ENCODE data around the gene GCLC.

The GCLC gene

DNA sequence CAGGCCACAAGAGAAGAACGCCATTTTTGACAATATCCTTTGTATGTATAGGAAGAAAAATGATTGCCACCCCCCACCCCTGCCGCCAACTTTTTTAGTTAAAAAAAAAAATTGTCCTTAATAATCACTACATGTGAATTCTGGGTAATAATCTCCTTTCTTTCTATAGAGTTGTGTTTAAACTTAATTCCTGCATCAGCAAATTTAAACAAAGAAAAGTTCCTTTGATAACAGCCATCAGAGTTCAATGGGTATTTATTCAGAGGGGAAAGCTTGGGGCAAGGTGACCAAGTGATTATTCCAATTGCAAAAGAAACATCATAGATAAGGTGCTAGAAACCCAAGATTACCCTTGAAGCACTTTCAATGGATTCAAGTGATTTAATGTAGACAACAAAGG lies 47.0 kb downstream of the GCLC start:
- Histone ChIP-seq H3K27ac (ENCODE audit: insufficient read depth in 1 of 2, low read depth in 1 of 2, low read length in 2 of 2, poor library complexity in 1 of 2, severe bottlenecking in 2 of 2) (no peak overlapping the region), H3K4me1 (ENCODE audit: control extremely low read depth in 1 of 4, control insufficient read depth in 4 of 4, insufficient read depth in 4 of 4, low read length in 3 of 4) (peaks cover 0 to 6% (median 2%) of the 10 kb centered on the region in 4 experiments), H3K27me3 (replicated peaks in 2 of 5; ENCODE audit: control insufficient read depth in 4 of 5, insufficient read depth in 5 of 5, low read length in 4 of 5) (no peaks in the 10 kb centered on the region), H3K4me3 (ENCODE audit: control insufficient read depth in 1 of 7, extremely low read depth in 1 of 7, insufficient read depth in 4 of 7, low read depth in 2 of 7, low read length in 6 of 7) (no peak overlapping the region), H3K36me3 (ENCODE audit: control insufficient read depth in 4 of 4, insufficient read depth in 4 of 4, low read length in 3 of 4) (peaks cover 11 to 39% (median 23%) of the 10 kb centered on the region in 4 experiments), H3K9me3 (ENCODE audit: control extremely low read depth in 1 of 5, control insufficient read depth in 4 of 5, insufficient read depth in 2 of 5, low read depth in 1 of 5, low read length in 4 of 5) (no peaks in the 10 kb centered on the region)
- ChIA-PET CTCF (interaction anchor here (1.1 to 7.3 kb wide), 5 partner anchors 153 to 237 kb away, joined by 3 to 107 read pairs (median 52); no protein-coding TSS in a partner anchor), POLR2A (no interaction called here)
- DNase-seq: no peak
- WGBS (ENCODE audit: insufficient coverage): no CpG with 5 or more reads among the region's 2 CpGs

DNA sequence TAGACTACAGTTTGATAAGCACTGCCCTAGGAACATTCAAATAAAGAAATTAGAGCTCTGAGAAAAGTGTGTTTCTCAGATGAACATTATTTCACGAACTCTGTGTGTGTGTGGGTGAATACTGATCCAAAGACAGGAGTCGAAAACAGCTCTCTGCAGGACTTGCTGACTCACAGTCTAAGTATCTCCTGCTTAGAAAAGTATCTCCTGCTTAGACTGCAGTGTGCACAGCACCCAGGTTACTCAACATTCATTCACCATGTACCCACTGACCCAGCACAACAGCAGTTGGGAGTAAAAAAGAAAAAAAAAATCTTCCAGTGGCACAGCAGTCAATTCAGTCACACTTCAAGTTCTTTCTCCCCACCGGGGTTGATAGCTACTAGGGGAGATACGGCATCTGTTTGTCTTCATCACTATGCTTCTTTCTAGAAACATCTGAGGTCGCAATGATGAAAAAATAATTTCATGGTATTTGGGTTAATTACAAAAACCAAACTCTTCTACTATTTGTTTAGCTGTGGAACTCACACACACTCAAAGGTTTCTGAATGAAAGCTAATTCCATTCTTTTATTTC lies 48.0 kb downstream of the GCLC start:
- 40% methylated on average over 1 of the region's 5 CpGs for WGBS (ENCODE audit: insufficient coverage)
- ChIA-PET POLR2A (interaction anchor here (0.6 to 0.7 kb wide), 3 partner anchors 34 to 758 kb away, joined by 3 to 5 read pairs (median 4); no protein-coding TSS in a partner anchor), CTCF (interaction anchor here (0.6 to 7.3 kb wide), 16 partner anchors 8 to 901 kb away, joined by 3 to 107 read pairs (median 3); no protein-coding TSS in a partner anchor)
- peaks cover 0 to 6% (median 2%) of the 10 kb centered on the region in 4 experiments for H3K4me1 ChIP-seq (ENCODE audit: control extremely low read depth in 1 of 4, control insufficient read depth in 4 of 4, insufficient read depth in 4 of 4, low read length in 3 of 4)
- no peaks in the 10 kb centered on the region for H3K9me3 ChIP-seq (ENCODE audit: control extremely low read depth in 1 of 5, control insufficient read depth in 4 of 5, insufficient read depth in 2 of 5, low read depth in 1 of 5, low read length in 4 of 5)
- DNase-seq: no peak
- no peaks in the 10 kb centered on the region for H3K27me3 ChIP-seq (replicated peaks in 2 of 5; ENCODE audit: control insufficient read depth in 4 of 5, insufficient read depth in 5 of 5, low read length in 4 of 5)
- peaks cover 8 to 33% (median 19%) of the 10 kb centered on the region in 4 experiments for H3K36me3 ChIP-seq (ENCODE audit: control insufficient read depth in 4 of 4, insufficient read depth in 4 of 4, low read length in 3 of 4)
- H3K27ac ChIP-seq (ENCODE audit: insufficient read depth in 1 of 2, low read depth in 1 of 2, low read length in 2 of 2, poor library complexity in 1 of 2, severe bottlenecking in 2 of 2): no peak overlapping the region
- H3K4me3 ChIP-seq (ENCODE audit: control insufficient read depth in 1 of 7, extremely low read depth in 1 of 7, insufficient read depth in 4 of 7, low read depth in 2 of 7, low read length in 6 of 7): no peak overlapping the region

DNA sequence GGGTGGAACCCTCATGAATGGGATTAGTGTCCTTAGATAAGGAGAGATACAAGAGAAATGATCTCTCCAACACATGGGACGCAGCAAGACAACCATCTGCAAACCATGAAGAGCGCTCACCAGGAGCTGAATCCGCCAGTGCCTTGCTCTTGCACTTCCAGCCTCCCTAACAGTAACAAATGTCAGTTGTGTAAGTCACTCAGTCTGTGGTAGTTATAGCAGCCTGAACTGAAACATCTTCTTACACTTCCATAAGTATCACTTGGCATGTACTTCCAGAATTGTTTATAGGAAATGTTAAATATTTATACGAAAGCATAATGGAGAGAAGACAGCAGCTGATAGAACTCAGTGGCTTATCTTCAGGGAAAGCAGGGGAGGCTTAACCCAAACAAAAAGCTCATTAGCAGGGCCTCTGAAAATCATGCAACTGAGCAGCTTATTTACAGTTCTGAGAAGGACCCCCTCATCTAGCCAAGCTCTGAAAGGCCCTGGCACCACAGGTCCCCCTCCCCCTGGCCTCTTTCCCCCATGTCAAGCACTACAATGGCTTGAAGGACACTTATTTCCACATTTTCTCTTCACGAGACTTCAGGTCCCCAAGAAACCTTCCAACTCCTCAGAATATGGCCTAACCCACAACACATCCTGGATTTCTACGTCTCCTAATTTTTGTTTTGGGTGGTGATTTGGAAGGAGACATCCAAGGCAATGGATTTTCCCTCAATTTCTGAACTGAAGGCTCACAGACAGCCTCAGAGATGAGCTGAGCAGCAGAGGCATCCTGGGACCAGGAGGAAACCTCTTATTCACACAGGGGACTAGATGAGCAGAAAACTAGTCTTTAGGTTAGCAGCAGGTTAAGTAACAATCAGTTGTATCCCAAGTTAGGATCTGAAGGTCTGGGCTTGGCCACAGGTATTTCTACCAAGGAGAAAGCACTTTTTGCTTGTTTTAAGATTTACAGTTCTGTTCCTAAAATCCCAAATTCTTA lies 49.1 kb downstream of the GCLC start:
- H3K27me3 ChIP-seq (replicated peaks in 2 of 5; ENCODE audit: control insufficient read depth in 4 of 5, insufficient read depth in 5 of 5, low read length in 4 of 5): no peaks in the 10 kb centered on the region
- CTCF ChIA-PET: interaction anchor here (0.7 to 7.3 kb wide), 13 partner anchors 9 to 327 kb away, joined by 3 to 107 read pairs (median 4); no protein-coding TSS in a partner anchor
- no peak overlapping the region for H3K27ac ChIP-seq (ENCODE audit: insufficient read depth in 1 of 2, low read depth in 1 of 2, low read length in 2 of 2, poor library complexity in 1 of 2, severe bottlenecking in 2 of 2)
- no peaks in the 10 kb centered on the region for H3K9me3 ChIP-seq (ENCODE audit: control extremely low read depth in 1 of 5, control insufficient read depth in 4 of 5, insufficient read depth in 2 of 5, low read depth in 1 of 5, low read length in 4 of 5)
- POLR2A ChIA-PET: no interaction called here
- no peak for DNase-seq
- 100% methylated on average over 2 of the region's 6 CpGs for WGBS (ENCODE audit: insufficient coverage)
- H3K36me3 ChIP-seq (ENCODE audit: control insufficient read depth in 4 of 4, insufficient read depth in 4 of 4, low read length in 3 of 4): peaks cover 8 to 33% (median 19%) of the 10 kb centered on the region in 4 experiments
- H3K4me3 ChIP-seq (ENCODE audit: control insufficient read depth in 1 of 7, extremely low read depth in 1 of 7, insufficient read depth in 4 of 7, low read depth in 2 of 7, low read length in 6 of 7): no peak overlapping the region
- peaks cover 0 to 6% (median 2%) of the 10 kb centered on the region in 4 experiments for H3K4me1 ChIP-seq (ENCODE audit: control extremely low read depth in 1 of 4, control insufficient read depth in 4 of 4, insufficient read depth in 4 of 4, low read length in 3 of 4)

DNA sequence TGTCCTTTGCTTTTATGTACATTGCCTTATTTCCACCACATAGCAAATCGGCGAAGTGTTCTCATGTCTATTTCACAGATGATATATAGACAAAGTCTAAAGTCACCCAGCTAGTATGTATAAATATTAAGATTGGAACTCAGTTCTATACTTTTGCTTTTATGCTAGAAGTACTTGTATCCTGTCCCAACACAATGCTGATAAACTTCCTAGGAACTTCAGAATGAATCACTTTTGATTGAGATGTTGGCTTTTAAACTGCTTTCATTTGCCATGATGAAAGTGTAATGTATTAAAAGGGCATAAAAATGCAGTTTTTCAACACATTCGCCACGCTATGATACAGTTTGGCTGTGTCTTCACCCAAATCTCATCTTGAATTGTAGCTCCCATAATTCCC lies 50.8 kb downstream of the GCLC start:
- POLR2A ChIA-PET: no interaction called here
- no peak for DNase-seq
- Histone ChIP-seq H3K27ac (ENCODE audit: insufficient read depth in 1 of 2, low read depth in 1 of 2, low read length in 2 of 2, poor library complexity in 1 of 2, severe bottlenecking in 2 of 2) (no peak overlapping the region), H3K4me3 (ENCODE audit: control insufficient read depth in 1 of 7, extremely low read depth in 1 of 7, insufficient read depth in 4 of 7, low read depth in 2 of 7, low read length in 6 of 7) (no peak overlapping the region), H3K4me1 (ENCODE audit: control extremely low read depth in 1 of 4, control insufficient read depth in 4 of 4, insufficient read depth in 4 of 4, low read length in 3 of 4) (peaks cover 0 to 6% (median 2%) of the 10 kb centered on the region in 4 experiments), H3K36me3 (ENCODE audit: control insufficient read depth in 4 of 4, insufficient read depth in 4 of 4, low read length in 3 of 4) (peaks cover 3 to 17% (median 10%) of the 10 kb centered on the region in 4 experiments), H3K27me3 (replicated peaks in 2 of 5; ENCODE audit: control insufficient read depth in 4 of 5, insufficient read depth in 5 of 5, low read length in 4 of 5) (no peaks in the 10 kb centered on the region), H3K9me3 (ENCODE audit: control extremely low read depth in 1 of 5, control insufficient read depth in 4 of 5, insufficient read depth in 2 of 5, low read depth in 1 of 5, low read length in 4 of 5) (no peaks in the 10 kb centered on the region)
- 100% methylated on average over 2 of the region's 4 CpGs for WGBS (ENCODE audit: insufficient coverage)
- CTCF ChIA-PET: interaction anchor here (0.6 to 7.3 kb wide), 24 partner anchors 10 to 362 kb away, joined by 3 to 107 read pairs (median 8); partner anchors contain the start of gene GCLC

DNA sequence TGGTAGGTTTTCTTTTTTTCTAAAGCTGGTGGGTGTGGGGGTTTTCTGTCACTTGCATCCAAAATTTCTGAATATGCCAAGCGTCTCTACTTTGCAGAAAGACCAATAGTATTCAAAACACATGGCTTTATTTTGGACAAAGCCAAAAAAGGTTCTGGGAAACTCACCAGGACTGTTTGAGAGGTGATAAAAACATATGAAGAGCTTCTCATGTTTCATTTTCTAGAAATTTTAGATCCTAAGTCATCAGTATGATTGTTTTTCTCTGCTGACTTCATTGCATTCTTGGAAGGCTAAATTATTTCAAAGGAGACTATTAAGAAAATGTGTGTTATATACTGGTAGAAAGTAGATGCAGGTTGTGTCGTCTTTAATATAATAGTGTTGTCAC lies 51.3 kb downstream of the GCLC start:
- POLR2A ChIA-PET: no interaction called here
- H3K27ac ChIP-seq (ENCODE audit: insufficient read depth in 1 of 2, low read depth in 1 of 2, low read length in 2 of 2, poor library complexity in 1 of 2, severe bottlenecking in 2 of 2): no peak overlapping the region
- peaks cover 0 to 6% (median 2%) of the 10 kb centered on the region in 4 experiments for H3K4me1 ChIP-seq (ENCODE audit: control extremely low read depth in 1 of 4, control insufficient read depth in 4 of 4, insufficient read depth in 4 of 4, low read length in 3 of 4)
- no CpG with 5 or more reads among the region's 2 CpGs for WGBS (ENCODE audit: insufficient coverage)
- H3K4me3 ChIP-seq (ENCODE audit: control insufficient read depth in 1 of 7, extremely low read depth in 1 of 7, insufficient read depth in 4 of 7, low read depth in 2 of 7, low read length in 6 of 7): peak overlapping the region in 2 of 7 experiments; percentile 48 to 73
- H3K36me3 ChIP-seq (ENCODE audit: control insufficient read depth in 4 of 4, insufficient read depth in 4 of 4, low read length in 3 of 4): peaks cover under 1 to 12% (median 7%) of the 10 kb centered on the region in 4 experiments
- no peaks in the 10 kb centered on the region for H3K27me3 ChIP-seq (replicated peaks in 2 of 5; ENCODE audit: control insufficient read depth in 4 of 5, insufficient read depth in 5 of 5, low read length in 4 of 5)
- H3K9me3 ChIP-seq (ENCODE audit: control extremely low read depth in 1 of 5, control insufficient read depth in 4 of 5, insufficient read depth in 2 of 5, low read depth in 1 of 5, low read length in 4 of 5): no peaks in the 10 kb centered on the region
- no peak for DNase-seq
- CTCF ChIA-PET: interaction anchor here (0.6 to 7.3 kb wide), 28 partner anchors 8 to 362 kb away, joined by 3 to 107 read pairs (median 6); partner anchors contain the start of gene GCLC

DNA sequence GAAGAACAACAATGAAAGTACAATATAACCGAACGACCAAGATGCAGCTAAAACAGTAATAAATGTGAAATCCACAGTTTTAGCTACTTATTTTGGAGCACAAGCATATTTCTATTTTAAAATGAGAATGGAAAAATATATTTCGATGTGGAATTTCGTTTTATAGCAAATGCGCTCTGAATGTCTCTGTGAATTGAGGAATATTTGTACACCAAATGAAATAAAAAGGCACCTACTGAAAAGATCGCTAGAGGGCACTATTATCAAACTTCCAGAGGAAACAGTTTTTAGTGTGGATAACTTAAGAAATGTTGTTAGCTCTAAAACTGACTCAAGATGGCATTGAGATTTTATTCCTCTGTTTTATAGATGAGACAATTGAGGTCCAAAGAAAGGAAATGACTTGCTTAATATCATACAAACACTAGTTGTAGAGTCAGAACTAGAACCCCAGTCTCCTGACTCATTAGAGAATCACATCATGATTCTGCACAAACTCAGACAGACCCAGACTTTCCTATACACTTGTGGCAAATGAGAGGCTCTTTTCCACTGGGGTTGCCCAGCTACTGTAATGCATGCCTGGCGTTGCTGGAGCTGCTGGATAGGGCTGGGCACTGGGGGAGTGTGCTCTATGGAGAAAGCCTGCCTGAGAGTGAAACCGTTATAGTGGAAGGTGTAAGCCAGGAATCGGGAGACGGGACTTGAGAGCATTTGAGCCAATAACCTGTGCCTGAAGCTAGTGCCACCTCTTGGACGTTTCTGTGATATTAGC lies 51.9 kb downstream of the GCLC start:
- ChIA-PET POLR2A (no interaction called here), CTCF (interaction anchor here (0.6 to 7.3 kb wide), 30 partner anchors 9 to 361 kb away, joined by 3 to 107 read pairs (median 6); partner anchors contain the start of gene GCLC)
- 26% methylated on average over 9 of the region's 11 CpGs for WGBS (ENCODE audit: insufficient coverage)
- H3K27me3 ChIP-seq (replicated peaks in 2 of 5; ENCODE audit: control insufficient read depth in 4 of 5, insufficient read depth in 5 of 5, low read length in 4 of 5): no peaks in the 10 kb centered on the region
- H3K27ac ChIP-seq (ENCODE audit: insufficient read depth in 1 of 2, low read depth in 1 of 2, low read length in 2 of 2, poor library complexity in 1 of 2, severe bottlenecking in 2 of 2): no peak overlapping the region
- H3K9me3 ChIP-seq (ENCODE audit: control extremely low read depth in 1 of 5, control insufficient read depth in 4 of 5, insufficient read depth in 2 of 5, low read depth in 1 of 5, low read length in 4 of 5): no peaks in the 10 kb centered on the region
- H3K4me3 ChIP-seq (ENCODE audit: control insufficient read depth in 1 of 7, extremely low read depth in 1 of 7, insufficient read depth in 4 of 7, low read depth in 2 of 7, low read length in 6 of 7): peak overlapping the region in 4 of 7 experiments; percentile 9 to 73 (median 39)
- H3K4me1 ChIP-seq (ENCODE audit: control extremely low read depth in 1 of 4, control insufficient read depth in 4 of 4, insufficient read depth in 4 of 4, low read length in 3 of 4): peaks cover 0 to 6% (median 2%) of the 10 kb centered on the region in 4 experiments
- peaks cover 0 to 8% (median 3%) of the 10 kb centered on the region in 4 experiments for H3K36me3 ChIP-seq (ENCODE audit: control insufficient read depth in 4 of 4, insufficient read depth in 4 of 4, low read length in 3 of 4)
- DNase-seq: peak; percentile 59 to 76 (median 76)

All from common myeloid progenitor, CD34-positive (primary cell).